ENCODE measurements around the gene SCFD2. TPM values are rescaled to one million over a fixed set of nuclear protein-coding genes. Genes with fewer than 3 reads are reported as not detected.

The SCFD2 gene
- total and polyA plus RNA-seq, 4 donors: 5.2 to 28.7 (median 16.4) TPM

DNA sequence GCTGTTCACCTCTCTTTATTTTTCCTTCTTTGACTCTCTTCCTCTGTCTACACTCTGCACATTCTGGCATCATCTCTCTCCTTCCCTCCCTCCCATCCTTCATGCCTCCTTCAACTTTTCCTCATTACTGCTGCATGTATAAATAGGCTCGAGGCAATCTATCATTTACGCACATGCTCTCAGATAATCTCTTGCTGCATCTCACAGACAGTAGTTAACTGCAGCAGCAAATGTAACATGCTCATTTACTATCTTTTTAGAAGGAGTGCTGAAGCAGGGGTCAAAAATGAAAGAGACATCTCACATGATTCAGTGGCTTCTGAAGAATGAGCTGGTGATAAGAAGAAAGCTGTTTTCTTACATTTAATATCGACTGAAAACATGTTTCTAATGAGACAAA, 376.0 kb downstream of the SCFD2 start:
- no peak overlapping the region for H3K9ac ChIP-seq (ENCODE audit: insufficient read depth in 1 of 2, low read length in 2 of 2)
- H3K27me3 ChIP-seq (ENCODE audit: control insufficient read depth in 3 of 3, insufficient read depth in 3 of 3, low read length in 2 of 3): no peaks in the 10 kb centered on the region
- no peak overlapping the region for H3K27ac ChIP-seq (ENCODE audit: low read depth in 1 of 2, low read length in 1 of 2)
- DNase-seq (no peak), ATAC-seq (ENCODE audit: insufficient read depth, low FRiP score) (no peak)
- no peak overlapping the region for H3K4me3 ChIP-seq
- TF ChIP-seq CTCF (IDR thresholded peaks at IDR 0.05; ENCODE audit: control extremely low read depth, extremely low read depth): no peak
- 75 to 89% methylated on average over 3 of the region's 3 CpGs for WGBS, 2 donors
- peaks cover 0 to 10% (median 4%) of the 10 kb centered on the region in 5 donors for H3K4me1 ChIP-seq (ENCODE audit: control insufficient read depth in 5 of 5, insufficient read depth in 5 of 5, low read length in 5 of 5)
- no peaks in the 10 kb centered on the region for H3K9me3 ChIP-seq (ENCODE audit: control insufficient read depth in 4 of 4, insufficient read depth in 3 of 4, low read length in 3 of 4)
- no peaks in the 10 kb centered on the region for H3K36me3 ChIP-seq (ENCODE audit: control insufficient read depth in 4 of 4, insufficient read depth in 4 of 4, low read length in 4 of 4)

DNA sequence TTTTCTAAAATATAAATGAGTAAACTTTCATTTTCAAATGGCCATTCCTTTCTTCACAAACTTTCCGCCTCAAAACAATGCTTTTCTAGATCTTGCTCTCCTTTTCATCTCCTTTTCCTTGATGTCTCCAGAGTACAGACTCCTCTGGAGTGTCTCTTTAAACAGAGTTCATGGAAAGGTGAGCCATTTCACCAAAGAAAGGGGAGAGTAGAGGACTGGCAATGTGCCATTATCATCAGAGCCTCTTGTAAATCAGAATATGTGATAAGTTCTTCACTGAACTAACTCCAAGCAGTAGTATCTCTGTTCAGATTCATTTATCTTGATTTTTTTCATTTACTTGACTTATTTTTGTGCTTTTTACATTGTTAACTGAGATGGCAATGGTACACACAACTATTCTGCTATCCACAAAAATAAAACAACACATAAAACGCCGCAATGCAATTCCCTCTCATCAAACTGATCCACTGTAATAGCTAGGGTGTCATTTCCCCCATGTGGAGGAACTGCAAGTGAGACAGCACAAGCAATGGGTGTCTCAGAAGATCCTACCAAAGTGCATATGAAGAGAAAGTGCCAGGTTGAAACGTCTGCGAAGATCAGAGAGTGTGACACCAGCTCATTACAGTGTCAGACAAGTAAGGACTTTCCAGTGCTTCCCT, 378.3 kb downstream of the SCFD2 start:
- H3K9me3 ChIP-seq (ENCODE audit: control insufficient read depth in 4 of 4, insufficient read depth in 3 of 4, low read length in 3 of 4): no peaks in the 10 kb centered on the region
- H3K36me3 ChIP-seq (ENCODE audit: control insufficient read depth in 4 of 4, insufficient read depth in 4 of 4, low read length in 4 of 4): no peaks in the 10 kb centered on the region
- no peak overlapping the region for H3K4me3 ChIP-seq
- H3K27ac ChIP-seq (ENCODE audit: low read depth in 1 of 2, low read length in 1 of 2): no peak overlapping the region
- DNase-seq (peak in 1 of 3 donors; percentile 21), ATAC-seq (ENCODE audit: insufficient read depth, low FRiP score) (no peak)
- H3K9ac ChIP-seq (ENCODE audit: insufficient read depth in 1 of 2, low read length in 2 of 2): no peak overlapping the region
- peaks cover 0 to 13% (median 0%) of the 10 kb centered on the region in 5 donors for H3K4me1 ChIP-seq (ENCODE audit: control insufficient read depth in 5 of 5, insufficient read depth in 5 of 5, low read length in 5 of 5)
- 89 to 91% methylated on average over 5 of the region's 5 CpGs for WGBS, 2 donors
- TF ChIP-seq CTCF (IDR thresholded peaks at IDR 0.05; ENCODE audit: control extremely low read depth, extremely low read depth): no peak
- H3K27me3 ChIP-seq (ENCODE audit: control insufficient read depth in 3 of 3, insufficient read depth in 3 of 3, low read length in 2 of 3): no peaks in the 10 kb centered on the region

DNA sequence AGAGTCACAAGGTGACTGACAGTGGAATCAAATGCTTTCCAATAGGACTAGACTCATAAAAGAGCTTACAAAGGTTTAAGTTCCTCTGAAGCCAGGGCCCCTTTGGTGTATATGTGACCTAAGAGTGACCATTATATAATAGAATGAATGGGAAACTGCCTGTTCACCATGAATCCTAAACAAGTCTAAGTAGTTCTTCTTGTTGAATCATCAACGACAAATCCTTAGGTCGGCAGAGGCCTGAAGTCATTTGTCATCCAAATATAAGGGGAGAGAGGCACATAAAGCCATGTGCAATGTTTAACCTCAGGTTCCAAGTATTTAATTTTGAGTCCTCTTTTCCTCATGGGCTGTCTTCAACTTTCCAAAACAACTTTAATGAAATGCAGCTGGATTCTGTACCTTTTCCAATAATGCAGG, 381.4 kb downstream of the SCFD2 start:
- no peak overlapping the region for H3K4me3 ChIP-seq
- no peaks in the 10 kb centered on the region for H3K36me3 ChIP-seq (ENCODE audit: control insufficient read depth in 4 of 4, insufficient read depth in 4 of 4, low read length in 4 of 4)
- whole genome bisulfite sequencing, 2 donors: 32 to 40% methylated on average over 2 of the region's 2 CpGs
- ATAC-seq (ENCODE audit: insufficient read depth, low FRiP score) (no peak), DNase-seq (no peak)
- no peak overlapping the region for H3K9ac ChIP-seq (ENCODE audit: insufficient read depth in 1 of 2, low read length in 2 of 2)
- TF ChIP-seq CTCF (IDR thresholded peaks at IDR 0.05; ENCODE audit: control extremely low read depth, extremely low read depth): no peak
- H3K27me3 ChIP-seq (ENCODE audit: control insufficient read depth in 3 of 3, insufficient read depth in 3 of 3, low read length in 2 of 3): no peaks in the 10 kb centered on the region
- peaks cover 0 to 7% (median 0%) of the 10 kb centered on the region in 5 donors for H3K4me1 ChIP-seq (ENCODE audit: control insufficient read depth in 5 of 5, insufficient read depth in 5 of 5, low read length in 5 of 5)
- no peaks in the 10 kb centered on the region for H3K9me3 ChIP-seq (ENCODE audit: control insufficient read depth in 4 of 4, insufficient read depth in 3 of 4, low read length in 3 of 4)
- H3K27ac ChIP-seq (ENCODE audit: low read depth in 1 of 2, low read length in 1 of 2): no peak overlapping the region

Measured in lung (tissue), 12 donors.